PC-3 (cell line): Measurements from ENCODE around the gene SRRM5. TPM values are rescaled to one million over a fixed set of nuclear protein-coding genes. Genes with fewer than 3 reads are reported as not detected.

ENCODE experiments used
- ATAC-seq: fragments of 200-7000 bp; cut with Tn5 transposase; 2 replicates; pipeline ENCODE4 v1.9.1; 2020; ENCODE audit warnings: mild to moderate bottlenecking, moderate library complexity
- BruUV-seq: library from RNA; stranded (reverse); fragments of 400-500 nt; replicated peaks from 2 replicates; lab custom pipeline; 2021; lab: Mats Ljungman, UMichigan
- CTCF ChIA-PET: fragments of 300-600 bp; sonication (Branson Sonifier 250); formaldehyde crosslinking; loops from one replicate; lab custom pipeline; 2022; ENCODE audit warnings: antibody characterized with exemption; lab: Charles Lee
- POLR2A ChIA-PET: fragments of 300-600 bp; sonication (Branson Sonifier 250); formaldehyde crosslinking; loops from one replicate; lab custom pipeline; 2022; ENCODE audit warnings: antibody characterized with exemption; ENCODE audit not compliant: unreplicated experiment; lab: Charles Lee
- DNase-seq: peaks from one replicate; pipeline ENCODE4 v3.0.0-alpha.2; 2015
- H2AFZ ChIP-seq: fragments of 300-600 bp; sonication (generic); 2 replicates; pipeline ENCODE4 v1.6.0; 2016; ENCODE audit warnings: antibody characterized with exemption, low read length
- H3F3A ChIP-seq: fragments of 300-600 bp; sonication (generic); one replicate; pipeline ENCODE4 v1.6.0; 2017; ENCODE audit warnings: antibody characterized with exemption, low read length, control low read depth, mild to moderate bottlenecking; ENCODE audit not compliant: unreplicated experiment
- H3K27ac ChIP-seq: fragments of 300-600 bp; sonication (generic); 2 replicates; pipeline ENCODE4 v1.5.1; 2016; ENCODE audit warnings: mild to moderate bottlenecking, low read length
- H3K27me3 ChIP-seq: fragments of 300-600 bp; sonication (generic); 2 replicates; pipeline ENCODE4 v1.6.1; 2016; ENCODE audit warnings: low read length, mixed read lengths
- H3K36me3 ChIP-seq: fragments of 300-600 bp; sonication (generic); 2 replicates; pipeline ENCODE4 v1.6.1; 2016; ENCODE audit warnings: low read depth, mixed run types, low read length, mixed read lengths
- H3K4me1 ChIP-seq: fragments of 300-600 bp; sonication (generic); 2 replicates; pipeline ENCODE4 v1.5.1; 2016; ENCODE audit warnings: low read length; ENCODE audit not compliant: insufficient read depth
- H3K4me2 ChIP-seq: fragments of 300-600 bp; sonication (generic); 2 replicates; pipeline ENCODE4 v1.6.0; 2016; ENCODE audit warnings: low read length
- H3K4me3 ChIP-seq: fragments of 300-600 bp; sonication (generic); 2 replicates; pipeline ENCODE4 v1.5.1; 2016; ENCODE audit warnings: mild to moderate bottlenecking, low read length, mixed read lengths
- H3K79me2 ChIP-seq: fragments of 300-600 bp; sonication (generic); 2 replicates; pipeline ENCODE4 v1.6.1; 2017; ENCODE audit warnings: low read length, mixed read lengths
- H3K9ac ChIP-seq: fragments of 300-600 bp; sonication (generic); 2 replicates; pipeline ENCODE4 v1.6.0; 2016; ENCODE audit warnings: mild to moderate bottlenecking, low read length
- H3K9me2 ChIP-seq: fragments of 300-600 bp; sonication (generic); replicated peaks from 2 replicates; pipeline ENCODE4 v1.6.1; 2016; ENCODE audit warnings: mixed run types, low read length, mixed read lengths
- H3K9me3 ChIP-seq: fragments of 300-600 bp; sonication (generic); 2 replicates; pipeline ENCODE4 v1.6.1; 2016; ENCODE audit warnings: low read length, mixed read lengths
- H4K20me1 ChIP-seq: fragments of 300-600 bp; sonication (generic); 2 replicates; pipeline ENCODE4 v1.6.1; 2016; ENCODE audit warnings: low read length, mixed read lengths
- EZH2 ChIP-seq: fragments of 300-600 bp; sonication (generic); IDR thresholded peaks from one replicate; pipeline ENCODE4 v1.6.1; 2017; ENCODE audit warnings: antibody characterized with exemption, mild to moderate bottlenecking, low read length; ENCODE audit not compliant: unreplicated experiment
- EZH2phosphoT487 ChIP-seq: fragments of 300-600 bp; sonication (generic); IDR thresholded peaks from 2 replicates; pipeline ENCODE4 v1.6.1; 2018; ENCODE audit warnings: mild to moderate bottlenecking, antibody characterized with exemption, low read length, borderline replicate concordance
- intact Hi-C: fragments of 100-400 bp; cut with micrococcal nuclease; formaldehyde crosslinking; loops from 2 replicates; pipeline ENCODE4 v1.9.0; 2023
- total RNA-seq: library from RNA; depleted of rRNA; stranded (reverse); fragments of >200 nt; gene quantifications from 2 replicates; pipeline ENCODE4 v1.2.3, GENCODE V29; 2014
- TF ChIP-seq, protein P1 (sequence below): fragments of 300-600 bp; sonication (generic); conservative IDR thresholded peaks from 2 replicates; pipeline ENCODE4 v1.5.1; 2017; ENCODE audit warnings: antibody characterized with exemption, low read depth, mild to moderate bottlenecking, low read length

The SRRM5 gene
- total RNA-seq, 1 experiment from 2014 or later, result 0.11 TPM

DNA sequence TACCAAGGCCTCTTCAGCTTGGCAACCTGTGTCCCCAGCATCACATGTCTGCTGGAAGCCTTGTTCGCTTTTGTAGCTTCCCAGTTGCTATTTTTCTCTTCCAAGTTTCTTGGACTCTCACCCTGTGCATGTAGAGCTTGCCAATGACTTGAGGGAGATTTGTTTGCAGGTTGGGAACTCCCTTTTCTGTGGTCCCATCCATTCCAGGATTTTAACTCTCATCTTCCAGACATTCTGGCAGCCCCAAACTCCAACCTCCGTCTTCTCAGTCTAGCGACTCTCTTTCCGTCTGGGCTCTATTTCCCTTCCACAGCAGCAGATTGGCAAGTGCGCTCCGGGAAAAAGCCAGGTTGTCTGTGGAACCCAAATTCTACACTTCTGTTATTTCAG, 49.1 kb downstream of the SRRM5 start:
- H3K9me3 ChIP-seq, result no peaks in the 10 kb centered on the region
- ChIA-PET CTCF (no interaction called here), POLR2A (no interaction called here)
- no peaks in the 10 kb centered on the region for H3K27me3 ChIP-seq
- H3F3A ChIP-seq, result no peaks in the 10 kb centered on the region
- ATAC-seq, result no peak
- no peak overlapping the region for H2AFZ ChIP-seq
- no peak overlapping the region for H3K27ac ChIP-seq
- intact Hi-C loops, result no loop called here
- no peak overlapping the region for H3K9ac ChIP-seq
- peaks cover 24% of the 10 kb centered on the region; the same call in 1 of the 2 replicates for H3K79me2 ChIP-seq
- no TSS peak for BruUV-seq
- H4K20me1 ChIP-seq, result peaks cover 34% of the 10 kb centered on the region
- H3K36me3 ChIP-seq, result peaks cover 72% of the 10 kb centered on the region
- TF ChIP-seq EZH2, result no peak
- TF ChIP-seq, protein P1, sequence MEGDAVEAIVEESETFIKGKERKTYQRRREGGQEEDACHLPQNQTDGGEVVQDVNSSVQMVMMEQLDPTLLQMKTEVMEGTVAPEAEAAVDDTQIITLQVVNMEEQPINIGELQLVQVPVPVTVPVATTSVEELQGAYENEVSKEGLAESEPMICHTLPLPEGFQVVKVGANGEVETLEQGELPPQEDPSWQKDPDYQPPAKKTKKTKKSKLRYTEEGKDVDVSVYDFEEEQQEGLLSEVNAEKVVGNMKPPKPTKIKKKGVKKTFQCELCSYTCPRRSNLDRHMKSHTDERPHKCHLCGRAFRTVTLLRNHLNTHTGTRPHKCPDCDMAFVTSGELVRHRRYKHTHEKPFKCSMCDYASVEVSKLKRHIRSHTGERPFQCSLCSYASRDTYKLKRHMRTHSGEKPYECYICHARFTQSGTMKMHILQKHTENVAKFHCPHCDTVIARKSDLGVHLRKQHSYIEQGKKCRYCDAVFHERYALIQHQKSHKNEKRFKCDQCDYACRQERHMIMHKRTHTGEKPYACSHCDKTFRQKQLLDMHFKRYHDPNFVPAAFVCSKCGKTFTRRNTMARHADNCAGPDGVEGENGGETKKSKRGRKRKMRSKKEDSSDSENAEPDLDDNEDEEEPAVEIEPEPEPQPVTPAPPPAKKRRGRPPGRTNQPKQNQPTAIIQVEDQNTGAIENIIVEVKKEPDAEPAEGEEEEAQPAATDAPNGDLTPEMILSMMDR, result no peak
- no peak for TF ChIP-seq EZH2phosphoT487
- no peak for DNase-seq
- H3K4me3 ChIP-seq, result no peak overlapping the region
- H3K4me2 ChIP-seq, result no peak overlapping the region
- no peaks in the 10 kb centered on the region for H3K9me2 ChIP-seq
- no peaks in the 10 kb centered on the region for H3K4me1 ChIP-seq

GRCh38 chr19:43662487-43662886, 50.6 kb downstream of the SRRM5 start:
- Histone ChIP-seq H3F3A (no peaks in the 10 kb centered on the region), H4K20me1 (peaks cover 39% of the 10 kb centered on the region), H3K9me2 (no peaks in the 10 kb centered on the region), H3K4me2 (no peak overlapping the region), H3K9ac (no peak overlapping the region), H3K9me3 (no peaks in the 10 kb centered on the region), H2AFZ (no peak overlapping the region), H3K27ac (no peak overlapping the region), H3K27me3 (no peaks in the 10 kb centered on the region), H3K79me2 (peaks cover 31% of the 10 kb centered on the region), H3K4me1 (no peaks in the 10 kb centered on the region), H3K36me3 (peaks cover 72% of the 10 kb centered on the region), H3K4me3 (no peak overlapping the region)
- BruUV-seq, result no TSS peak
- ATAC-seq (no peak), DNase-seq (peak; percentile 16)
- TF ChIP-seq, protein P1, result peak; percentile 38; the same call in 1 of the 2 replicates
- TF ChIP-seq EZH2phosphoT487 (no peak), EZH2 (no peak)
- CTCF ChIA-PET, result interaction anchor here (0.5 to 0.6 kb wide), 2 partner anchors 91 to 107 kb away, joined by 3 to 4 read pairs; no protein-coding TSS in a partner anchor
- intact Hi-C loops, result no loop called here
- POLR2A ChIA-PET, result interaction anchor here (0.5 kb wide), 1 partner anchor 15 kb away, joined by 3 read pairs; no protein-coding TSS in a partner anchor

DNA sequence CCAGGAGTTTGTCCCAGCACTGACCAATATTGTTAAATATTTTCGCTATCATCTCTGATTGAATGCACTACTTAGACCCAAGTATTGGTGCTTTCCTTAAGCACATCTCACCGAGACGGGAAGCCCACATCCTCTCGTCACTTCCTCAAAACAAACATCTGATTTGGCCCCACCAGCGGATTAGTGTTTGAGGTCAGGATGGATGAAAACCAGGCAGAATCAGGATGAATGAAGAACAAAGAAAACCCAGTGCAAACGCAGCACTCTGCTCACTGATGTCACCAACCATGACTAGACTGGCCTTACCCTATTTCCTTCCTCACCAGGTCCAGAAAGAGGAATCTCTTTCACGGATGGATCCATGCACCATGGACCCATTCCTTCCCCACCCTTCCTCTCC, 52.1 kb downstream of the SRRM5 start:
- no peaks in the 10 kb centered on the region for H3K9me3 ChIP-seq
- CTCF ChIA-PET, result no interaction called here
- no peak overlapping the region for H3K9ac ChIP-seq
- no peaks in the 10 kb centered on the region for H3K9me2 ChIP-seq
- no peaks in the 10 kb centered on the region for H3K4me1 ChIP-seq
- H3K27ac ChIP-seq, result no peak overlapping the region
- H3F3A ChIP-seq, result no peaks in the 10 kb centered on the region
- intact Hi-C loops, result no loop called here
- no peak for DNase-seq
- TF ChIP-seq EZH2, result no peak
- TF ChIP-seq EZH2phosphoT487, result no peak
- TF ChIP-seq, protein P1, result no peak
- no TSS peak for BruUV-seq
- H3K79me2 ChIP-seq, result peaks cover 37% of the 10 kb centered on the region
- H4K20me1 ChIP-seq, result peaks cover 42% of the 10 kb centered on the region
- peaks cover 68% of the 10 kb centered on the region for H3K36me3 ChIP-seq
- H2AFZ ChIP-seq, result no peak overlapping the region
- no peak overlapping the region for H3K4me2 ChIP-seq
- POLR2A ChIA-PET, result no interaction called here
- no peaks in the 10 kb centered on the region for H3K27me3 ChIP-seq
- ATAC-seq, result no peak
- no peak overlapping the region for H3K4me3 ChIP-seq
